IPS DF 6.9 (cell line): Measurements from ENCODE around the gene RNF126.

ENCODE experiments used
- DNase-seq: peaks from one replicate; pipeline ENCODE4 v3.0.0-alpha.2; 2013; ENCODE audit warnings: low read depth, low spot score
- H3K27ac ChIP-seq: one replicate; pipeline ENCODE4 v1.5.1; 2013; ENCODE audit warnings: low read length, control low read depth
- H3K27me3 ChIP-seq: 2 replicates; pipeline ENCODE4 v1.6.1; 2013; ENCODE audit warnings: mild to moderate bottlenecking, low read length; ENCODE audit not compliant: control insufficient read depth, insufficient read depth
- H3K36me3 ChIP-seq: 2 replicates; pipeline ENCODE4 v1.6.1; 2013; ENCODE audit warnings: low read length; ENCODE audit not compliant: control insufficient read depth, insufficient read depth
- H3K4me1 ChIP-seq: 2 replicates; pipeline ENCODE4 v1.6.1; 2013; ENCODE audit warnings: low read length; ENCODE audit not compliant: control insufficient read depth, insufficient read depth
- H3K4me3 ChIP-seq: 2 replicates; pipeline ENCODE4 v1.5.1; 2013; ENCODE audit warnings: mild to moderate bottlenecking, low read length
- H3K9me3 ChIP-seq: 2 replicates; pipeline ENCODE4 v1.6.1; 2013; ENCODE audit warnings: low read length, inconsistent platforms; ENCODE audit not compliant: control insufficient read depth, insufficient read depth
- WGBS: extraction: QIAGEN DNeasy Blood & Tissue Kit; methylation state at CpG from one replicate; pipeline ENCODE4 v1.1.7; 2013; ENCODE audit warnings: mixed read lengths, missing lambda C conversion rate; ENCODE audit not compliant: insufficient read length, insufficient coverage; 5-methylcytosine and 5-hydroxymethylcytosine counted together

RNF126 gene

DNA sequence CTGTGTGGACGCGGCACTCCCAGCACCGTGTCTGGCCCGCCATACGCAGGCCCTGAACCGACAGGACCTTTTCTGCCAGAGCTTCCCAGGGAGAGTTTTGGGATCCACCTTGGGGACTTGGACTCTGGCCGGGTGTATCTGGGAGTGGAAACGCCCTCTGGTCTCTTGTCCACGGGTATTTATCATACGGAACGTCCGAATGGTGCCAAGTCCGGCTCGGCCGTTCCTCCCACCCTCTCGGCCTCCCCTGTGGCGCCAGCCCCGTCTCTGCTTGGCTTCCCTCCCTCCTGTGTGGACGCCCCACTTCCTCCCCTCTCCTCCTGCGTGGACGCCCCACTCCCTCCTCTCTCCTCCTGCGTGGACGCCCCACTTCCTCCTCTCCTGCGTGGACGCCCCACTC, 61.2 kb downstream of the RNF126 start:
- Histone ChIP-seq H3K27ac (no peak overlapping the region), H3K36me3 (no peaks in the 10 kb centered on the region; the same call in 1 of the 2 replicates), H3K27me3 (no peaks in the 10 kb centered on the region), H3K4me3 (no peak overlapping the region), H3K4me1 (no peaks in the 10 kb centered on the region), H3K9me3 (0 out of 2 replicates have a peak, but pooled peaks cover 2% of the 10 kb centered on the region)
- no CpG with 5 or more reads among the region's 25 CpGs for WGBS
- no peak for DNase-seq

GRCh38 chr19:601310-601709, 61.7 kb downstream of the RNF126 start:
- H3K9me3 ChIP-seq, result 0 out of 2 replicates have a peak, but pooled peaks cover 2% of the 10 kb centered on the region
- H3K4me1 ChIP-seq, result no peaks in the 10 kb centered on the region
- no peak overlapping the region for H3K27ac ChIP-seq
- no peaks in the 10 kb centered on the region for H3K27me3 ChIP-seq
- no peaks in the 10 kb centered on the region; the same call in 1 of the 2 replicates for H3K36me3 ChIP-seq
- DNase-seq, result no peak
- WGBS, result no CpG with 5 or more reads among the region's 28 CpGs
- no peak overlapping the region for H3K4me3 ChIP-seq
